C4-2B (cell line): Measurements from ENCODE around the gene MARS2.

Source experiments
- CTCF ChIP-seq: fragments of 450-650 bp; conservative IDR thresholded peaks from 2 replicates; pipeline ENCODE4 v1.5.1; 2017; ENCODE audit warnings: mild to moderate bottlenecking
- ZFX ChIP-seq: fragments of 450-650 bp; IDR thresholded peaks from 2 replicates; pipeline ENCODE4 v1.6.1; 2017

GRCh38 chr2:197657562-197657961 lies 47.6 kb upstream of the MARS2 start:
- TF ChIP-seq CTCF = no peak
- no peak for TF ChIP-seq ZFX
